Fibroblast of skin of right quadriceps (primary cell): Measurements from ENCODE around the gene TMEM44.

ENCODE experiments used
- DNase-seq: peaks from one replicate; pipeline ENCODE4 v3.0.0-alpha.2; 2013

Gene TMEM44

DNA sequence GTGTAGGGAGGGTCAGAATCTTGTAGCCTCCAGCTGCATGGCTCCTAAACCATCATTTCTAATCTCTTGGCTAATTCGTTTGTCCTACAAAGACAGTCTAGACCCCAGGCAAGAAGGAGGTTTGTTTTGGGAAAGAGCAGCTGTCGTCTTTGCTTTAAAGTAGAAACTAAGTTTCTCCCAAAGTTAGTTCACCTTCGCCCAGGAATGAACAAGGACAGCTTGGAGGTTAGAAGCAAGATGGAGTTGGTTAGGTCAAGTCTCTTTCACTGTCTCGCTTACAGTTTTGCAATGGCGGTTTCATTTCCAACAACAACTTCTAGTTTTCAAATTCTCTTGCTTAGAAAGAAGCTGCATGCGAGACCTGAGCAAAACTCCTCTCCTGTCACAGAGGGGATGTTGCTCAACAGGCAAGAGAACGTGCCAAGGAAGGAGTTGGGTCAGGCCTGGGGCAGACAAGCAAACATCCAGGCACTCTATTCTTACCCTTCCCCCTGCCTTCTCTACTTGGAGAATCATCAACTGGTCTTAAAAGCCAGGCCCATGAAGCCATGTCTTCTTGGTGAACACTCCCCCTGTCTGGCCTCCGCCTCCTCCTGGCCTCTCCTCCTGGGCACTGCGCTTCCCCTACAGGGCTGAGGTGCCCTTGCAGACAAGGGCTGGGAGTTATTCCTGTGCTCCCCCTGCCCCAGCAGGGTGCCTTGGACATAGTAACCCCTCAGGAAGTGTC, 57.6 kb downstream of the TMEM44 start:
- DNase-seq, result peak; percentile 54

DNA sequence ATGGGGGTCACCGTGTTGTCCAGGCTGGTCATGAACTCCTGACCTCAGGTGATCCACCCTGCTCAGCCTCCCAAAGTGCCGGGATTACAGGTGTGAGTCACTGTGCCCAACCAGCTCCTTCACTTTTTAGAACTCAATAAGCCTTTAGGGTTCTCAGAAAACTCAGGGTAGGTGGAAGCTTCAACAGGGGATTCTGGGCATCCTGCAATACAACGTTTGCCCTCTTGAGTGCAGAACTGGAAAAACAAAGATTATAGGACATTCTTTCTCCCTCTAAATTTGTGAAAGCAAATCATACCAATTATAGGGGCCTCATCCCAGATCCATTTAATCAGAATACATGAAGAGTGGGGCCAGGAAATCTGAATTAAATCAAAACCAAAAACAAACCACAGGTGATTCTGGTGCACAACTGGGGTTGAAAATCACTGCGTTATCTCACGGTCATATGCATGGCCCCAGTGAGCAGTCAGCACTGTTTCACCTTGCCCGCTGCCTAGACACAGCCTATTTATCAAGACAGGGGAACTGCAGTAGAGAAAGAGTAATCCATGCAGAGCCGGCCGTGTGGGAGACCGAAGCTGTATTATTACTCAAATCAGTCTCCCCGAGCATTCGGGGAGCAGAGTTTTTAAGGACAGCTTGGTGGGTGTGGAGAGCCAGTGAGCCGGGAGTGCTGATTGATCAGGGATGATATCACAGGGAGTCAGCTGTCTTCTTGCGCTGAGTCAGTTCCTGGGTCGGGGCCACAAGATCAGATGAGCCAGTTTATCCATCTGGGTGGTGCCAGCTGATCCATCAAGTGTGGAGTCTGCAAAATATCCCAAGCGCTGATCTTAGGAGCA, 58.4 kb downstream of the TMEM44 start:
- DNase-seq, result peak; percentile 61

DNA sequence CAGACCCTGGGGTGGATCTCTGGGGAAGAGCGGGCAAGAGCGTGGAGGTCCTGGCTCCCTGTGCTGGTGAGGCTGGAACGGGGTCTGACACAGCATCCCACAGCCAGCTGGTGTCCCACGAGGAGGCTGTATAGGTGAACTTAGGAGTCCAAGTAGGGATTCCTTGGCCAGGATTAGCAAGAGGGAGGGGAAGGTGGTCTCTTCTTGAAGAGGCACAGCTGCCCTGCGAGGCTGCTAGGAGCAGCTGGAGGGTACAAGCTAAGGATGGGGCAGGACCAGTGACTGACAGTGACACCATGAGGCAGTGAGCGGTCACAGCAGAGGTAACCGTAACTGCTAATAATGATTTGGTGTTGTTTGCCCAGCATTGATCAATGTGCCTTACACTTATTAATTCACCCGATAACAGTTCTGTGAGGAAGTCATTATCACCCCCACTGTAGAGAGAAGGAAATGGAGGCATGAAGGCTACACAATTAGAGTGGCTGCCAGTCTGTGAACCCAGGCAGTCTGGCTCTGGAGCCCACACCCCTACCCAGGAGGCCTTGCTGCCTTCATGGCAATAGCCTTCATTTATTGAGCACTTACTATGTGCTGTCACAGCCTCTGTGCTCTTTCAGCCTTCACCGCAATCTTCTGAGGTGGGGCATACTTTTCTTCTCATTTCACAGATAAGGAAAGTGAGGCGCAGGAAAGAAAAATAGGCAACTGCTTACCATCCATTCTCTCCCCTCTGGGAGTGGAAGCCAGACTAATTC, 59.4 kb downstream of the TMEM44 start:
- DNase-seq, result peak; percentile 60

DNA sequence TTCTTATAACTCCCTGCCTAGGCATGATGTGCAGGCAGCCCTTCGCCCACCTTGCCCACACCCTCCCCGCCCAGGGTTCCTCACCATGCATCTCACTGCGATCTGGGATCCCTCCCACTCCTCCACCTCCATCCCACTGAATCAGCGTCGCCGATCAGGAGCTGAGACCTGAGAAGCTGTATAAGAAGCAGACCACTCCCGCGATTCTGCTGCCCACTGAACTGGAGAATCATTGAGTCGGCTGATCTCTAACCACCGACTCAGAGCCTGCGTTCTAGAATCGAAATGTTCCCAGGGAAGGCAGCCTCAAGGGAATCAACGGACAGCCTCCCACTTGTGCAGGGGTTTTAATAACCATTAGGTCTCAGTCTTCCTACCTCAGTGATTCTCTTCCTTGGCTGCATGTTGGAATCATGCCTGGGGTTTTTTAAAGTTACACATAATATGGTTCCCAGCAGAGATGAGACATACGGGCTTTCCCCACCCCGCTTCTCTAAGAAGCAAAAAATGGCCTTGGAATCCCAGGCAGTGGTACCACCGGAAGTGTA, 60.2 kb downstream of the TMEM44 start:
- peak; percentile 61 for DNase-seq

DNA sequence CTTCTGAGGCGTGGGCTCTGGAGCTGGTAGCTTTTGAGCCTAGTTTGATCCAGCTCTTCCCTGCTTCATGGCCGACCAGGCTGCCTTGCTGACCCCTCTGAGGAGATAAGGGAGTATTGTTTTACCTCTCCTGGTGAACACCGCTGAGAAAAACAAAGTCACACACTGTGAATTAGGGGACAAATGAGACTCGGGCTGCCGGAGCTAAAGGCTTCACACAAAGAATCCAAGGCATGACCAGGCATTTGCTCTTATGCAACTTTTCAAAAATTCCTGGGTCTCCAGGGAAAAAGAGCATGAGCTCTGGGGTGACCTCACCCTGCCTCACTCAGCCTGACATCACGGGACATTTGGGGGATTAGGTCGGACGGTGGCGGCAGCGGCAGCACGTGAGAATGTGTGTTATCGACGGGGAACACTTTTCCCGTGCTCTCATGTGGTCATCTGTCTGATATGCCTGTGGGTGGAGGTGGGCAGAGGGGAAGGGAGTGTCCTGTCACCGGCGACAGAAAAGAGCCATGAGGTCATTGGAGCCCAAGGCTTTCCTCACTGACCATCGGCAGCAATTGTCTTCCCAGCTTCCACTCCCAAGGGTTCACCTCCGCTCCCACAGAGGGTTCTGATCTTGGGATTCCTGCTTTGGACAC, 61.0 kb downstream of the TMEM44 start:
- peak; percentile 95 for DNase-seq

DNA sequence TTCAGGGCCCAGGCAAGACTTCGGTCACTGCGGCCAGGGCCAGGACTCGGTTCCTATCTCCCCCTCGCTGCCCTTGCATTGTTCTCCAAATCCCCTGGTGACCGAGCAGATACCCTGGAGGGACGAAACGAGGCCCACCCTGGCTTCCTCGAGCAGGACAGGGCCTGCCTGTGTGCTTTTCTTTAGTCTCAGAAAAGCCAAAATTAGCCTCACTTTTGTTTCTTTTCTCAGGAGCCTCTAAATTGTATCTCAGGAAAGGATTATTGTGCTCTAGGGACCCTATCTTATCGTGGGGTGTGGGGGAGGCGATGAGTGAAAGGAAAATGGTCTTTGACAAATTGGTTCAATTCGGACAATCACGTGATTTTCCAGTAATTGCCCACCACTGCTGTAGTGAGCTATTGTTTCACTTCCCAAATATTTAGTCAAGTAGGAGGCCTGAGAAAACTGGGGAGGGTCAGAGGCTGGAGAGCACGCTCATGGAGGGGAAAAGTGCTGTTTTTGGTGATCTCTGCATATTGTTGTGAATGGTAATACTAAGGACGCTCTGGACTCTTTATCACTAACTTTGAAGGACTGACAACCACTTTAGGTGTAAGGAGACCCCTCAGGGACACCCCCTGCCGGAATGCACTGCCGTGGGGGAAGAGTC, 61.6 kb downstream of the TMEM44 start:
- peak; percentile 34 for DNase-seq

DNA sequence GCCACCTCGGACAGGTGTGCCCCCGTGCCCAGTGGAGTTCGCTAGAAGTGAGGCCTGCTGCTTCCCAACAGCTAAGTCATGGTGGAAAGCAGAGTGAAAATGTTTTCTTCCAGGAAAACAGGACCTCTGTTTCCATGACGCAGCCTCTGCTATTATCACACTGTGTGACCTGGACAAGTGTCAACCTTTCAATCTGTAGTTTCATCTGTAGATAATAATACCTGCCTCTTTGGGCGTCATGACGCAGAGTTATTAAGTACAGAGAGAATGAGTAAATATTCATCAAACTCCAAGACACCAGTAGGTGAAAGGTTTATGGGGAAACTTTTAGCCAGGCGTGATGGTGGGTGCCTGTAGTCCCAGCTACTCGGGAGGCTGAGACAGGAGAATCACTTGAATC, 62.3 kb downstream of the TMEM44 start:
- no peak for DNase-seq

DNA sequence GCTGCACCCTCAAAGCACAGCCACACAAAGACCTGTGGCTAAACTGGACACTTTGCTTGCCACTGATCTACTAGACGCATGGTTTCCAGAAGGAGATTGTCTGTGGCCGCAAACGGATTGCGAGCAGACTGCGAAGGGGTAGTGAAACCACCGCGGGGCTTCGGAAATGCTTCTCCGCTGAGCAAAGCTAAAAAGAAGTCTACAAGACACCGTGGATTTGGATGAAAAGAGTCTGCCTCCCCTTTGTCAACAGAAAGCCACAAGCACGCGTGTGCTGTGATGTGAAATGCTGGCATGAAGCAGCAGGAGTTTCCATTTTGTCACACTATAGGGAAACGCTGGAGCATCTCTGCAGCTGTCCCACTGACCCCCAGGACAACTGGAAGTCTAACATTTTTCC, 63.0 kb downstream of the TMEM44 start:
- peak; percentile 30 for DNase-seq

DNA sequence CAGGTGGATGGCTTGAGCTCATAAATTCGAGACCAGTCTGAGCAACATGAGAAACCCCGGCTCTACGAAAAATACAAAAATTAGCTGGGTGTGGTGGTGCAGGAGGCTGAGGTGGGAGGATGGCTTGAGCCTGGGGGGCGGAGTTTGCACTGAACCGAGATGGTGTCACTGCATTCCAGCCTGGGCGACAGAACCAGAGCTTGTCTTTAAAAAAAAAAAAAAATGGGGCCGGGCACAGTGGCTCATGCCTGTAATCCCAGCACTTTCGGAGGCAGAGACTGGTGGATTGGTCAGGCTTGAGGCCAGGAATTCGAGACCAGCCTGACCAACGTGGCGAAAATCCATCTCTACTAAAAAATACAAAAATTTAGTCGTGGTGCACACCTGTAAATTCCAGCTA, 64.0 kb downstream of the TMEM44 start:
- DNase-seq, result no peak

DNA sequence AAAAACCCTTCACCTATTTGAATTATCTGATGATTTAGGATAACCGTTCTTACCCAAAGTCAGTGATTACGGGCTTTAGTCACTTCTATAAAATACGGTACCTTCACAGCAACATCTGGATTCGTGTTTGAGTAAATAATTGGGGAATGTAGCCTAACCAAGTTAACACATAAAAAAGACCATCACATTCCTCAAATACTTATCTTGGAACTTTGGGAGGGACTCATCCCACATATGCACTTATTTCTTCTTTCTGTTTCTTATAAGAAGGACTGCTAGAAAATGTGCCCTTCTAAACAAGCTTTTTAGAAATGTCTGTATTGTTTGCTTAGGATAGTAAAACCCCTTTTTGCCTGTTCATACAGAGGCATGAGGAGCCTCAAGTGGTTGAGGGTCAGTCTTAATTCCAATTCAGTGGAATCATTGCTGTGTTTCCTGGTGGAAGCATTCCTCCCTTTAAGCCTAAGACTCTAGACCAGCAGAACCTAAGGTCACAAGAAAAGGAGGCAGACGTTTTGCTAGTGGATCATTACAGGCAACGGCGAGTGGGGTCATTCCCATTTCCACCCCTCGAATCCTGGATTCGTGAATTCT, 67.5 kb downstream of the TMEM44 start:
- DNase-seq, result peak; percentile 90

DNA sequence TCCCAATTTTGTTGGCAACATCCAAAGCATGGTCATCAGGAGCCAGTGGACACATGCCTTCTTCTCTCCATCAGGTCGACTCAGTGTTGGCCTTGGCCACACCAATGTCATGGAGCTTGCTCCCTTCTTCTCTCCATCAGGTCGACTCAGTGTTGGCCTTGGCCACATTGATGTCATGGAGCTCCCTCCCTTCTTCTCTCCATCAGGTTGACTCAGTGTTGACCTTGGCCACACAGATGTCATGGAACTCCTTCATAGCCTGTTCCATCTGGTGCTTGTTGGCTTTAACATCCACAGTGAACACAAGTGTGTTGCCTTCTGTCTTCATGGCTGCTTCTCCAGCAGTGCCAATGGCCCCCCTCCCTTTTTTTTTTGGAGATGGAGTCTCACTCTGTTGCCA, 70.2 kb downstream of the TMEM44 start:
- DNase-seq, result no peak

DNA sequence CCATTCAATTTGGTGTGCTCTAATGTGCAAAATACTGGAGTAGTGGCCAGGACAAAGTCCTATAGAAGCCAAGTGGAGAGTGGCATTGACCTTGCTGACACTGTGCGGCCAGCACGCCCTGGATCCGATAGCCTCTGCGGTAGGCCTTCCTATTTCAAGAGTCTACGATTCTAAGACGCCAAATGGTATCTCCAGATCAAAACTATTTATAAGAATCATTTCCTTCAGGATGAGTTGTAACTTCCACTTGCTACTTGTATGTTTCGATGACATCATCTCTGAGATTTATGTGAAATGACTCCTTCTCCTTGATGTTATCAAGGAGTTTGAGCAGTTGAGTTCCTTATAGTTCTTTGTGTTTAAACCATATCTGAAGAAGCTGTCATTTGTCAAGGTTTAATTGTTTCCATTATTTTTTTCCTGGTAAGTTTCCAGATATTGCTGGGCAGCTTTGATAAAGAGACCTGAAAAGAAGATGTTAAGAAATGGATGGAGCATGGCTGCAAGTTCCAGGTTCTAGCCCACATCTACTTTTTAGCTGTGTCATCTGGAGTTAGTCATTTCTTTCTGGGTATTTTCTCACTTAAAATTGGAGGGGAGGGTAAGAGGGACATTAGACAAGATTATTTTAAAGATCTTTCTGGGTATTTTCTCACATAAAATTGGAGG, 71.8 kb downstream of the TMEM44 start:
- DNase-seq, result peak; percentile 86

DNA sequence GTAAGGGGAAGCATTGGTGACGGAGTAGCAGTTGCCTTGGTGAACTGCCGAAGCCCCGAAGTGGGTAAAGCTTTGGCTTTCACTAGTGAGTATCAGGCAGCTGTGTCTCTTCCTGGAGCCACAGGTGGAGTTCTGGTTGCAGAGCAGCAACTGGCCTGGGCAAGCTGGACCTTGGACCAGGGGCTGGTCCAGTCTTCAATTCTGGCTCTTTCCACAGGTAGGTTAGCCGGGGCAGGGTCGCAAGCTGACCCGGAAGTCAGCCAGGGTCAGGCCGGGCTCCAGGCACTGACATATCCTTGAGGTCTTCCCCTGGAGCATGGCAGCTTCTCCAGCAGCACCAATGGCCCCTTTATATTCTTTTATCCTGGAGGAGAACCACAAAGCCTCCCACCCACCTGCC, 73.2 kb downstream of the TMEM44 start:
- DNase-seq, result no peak

DNA sequence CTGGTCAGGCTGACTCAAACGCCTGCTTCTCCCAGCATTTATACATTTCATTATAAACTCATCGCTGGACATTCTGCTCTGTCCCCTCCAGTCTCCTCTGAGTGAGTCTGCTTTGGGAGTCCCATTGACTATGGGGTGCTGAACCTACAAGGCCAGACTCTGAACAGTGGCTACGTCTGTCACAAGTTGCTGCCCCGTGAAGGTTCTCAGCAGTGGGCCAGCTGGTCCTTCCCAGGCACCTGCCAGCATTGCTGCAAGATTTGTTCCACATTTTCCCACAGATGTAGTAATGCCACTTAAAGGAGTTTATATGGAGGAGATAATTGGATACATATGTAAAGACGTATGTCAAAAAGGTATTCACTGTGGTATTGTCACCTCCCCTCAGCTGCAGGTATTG, 73.7 kb downstream of the TMEM44 start:
- no peak for DNase-seq

DNA sequence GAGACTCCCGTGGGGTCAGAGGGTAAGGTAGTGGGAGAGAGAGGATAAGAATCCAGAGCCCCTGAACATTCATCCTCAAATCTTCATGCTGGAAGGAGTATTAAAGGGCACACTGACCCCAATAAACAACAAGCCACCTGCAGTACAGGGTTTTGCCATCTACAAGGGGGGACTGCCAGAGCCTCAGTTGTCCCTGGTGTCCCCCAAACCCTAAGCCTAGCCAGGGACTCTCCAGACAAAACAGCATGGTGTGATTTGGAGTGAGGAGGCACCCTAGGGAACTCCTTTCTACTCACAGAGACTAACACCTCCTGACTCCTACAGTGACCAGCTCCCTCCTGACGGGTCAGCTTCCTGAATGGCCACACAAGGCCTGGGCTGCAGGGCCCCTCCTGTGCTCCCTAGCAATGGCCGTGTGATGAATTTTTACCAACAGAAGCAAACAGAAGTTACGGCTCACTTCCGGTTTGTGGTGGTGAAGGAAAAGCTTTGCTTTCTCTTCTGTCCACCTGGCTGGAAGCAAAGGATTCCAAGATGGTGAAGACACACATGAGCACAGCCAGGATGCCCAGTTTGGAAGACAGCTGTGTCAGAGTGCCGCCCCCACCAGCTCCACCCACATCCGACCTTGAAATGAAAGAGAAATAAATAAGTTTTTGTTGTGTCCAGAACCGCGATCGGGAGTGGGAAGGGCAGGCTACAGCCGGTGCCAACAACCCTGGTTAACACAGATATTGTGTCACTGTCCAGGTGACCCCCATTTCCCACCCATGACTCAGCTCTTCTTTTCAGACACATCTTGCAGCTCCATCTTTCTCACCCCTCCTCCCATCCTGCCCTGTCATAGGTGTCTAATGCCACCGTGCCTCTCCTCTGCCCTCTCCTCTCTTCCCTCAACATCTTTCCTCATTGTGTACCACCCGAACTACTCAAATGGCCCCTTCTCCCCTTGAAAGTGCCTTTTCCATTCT, 76.8 kb downstream of the TMEM44 start:
- no peak for DNase-seq

DNA sequence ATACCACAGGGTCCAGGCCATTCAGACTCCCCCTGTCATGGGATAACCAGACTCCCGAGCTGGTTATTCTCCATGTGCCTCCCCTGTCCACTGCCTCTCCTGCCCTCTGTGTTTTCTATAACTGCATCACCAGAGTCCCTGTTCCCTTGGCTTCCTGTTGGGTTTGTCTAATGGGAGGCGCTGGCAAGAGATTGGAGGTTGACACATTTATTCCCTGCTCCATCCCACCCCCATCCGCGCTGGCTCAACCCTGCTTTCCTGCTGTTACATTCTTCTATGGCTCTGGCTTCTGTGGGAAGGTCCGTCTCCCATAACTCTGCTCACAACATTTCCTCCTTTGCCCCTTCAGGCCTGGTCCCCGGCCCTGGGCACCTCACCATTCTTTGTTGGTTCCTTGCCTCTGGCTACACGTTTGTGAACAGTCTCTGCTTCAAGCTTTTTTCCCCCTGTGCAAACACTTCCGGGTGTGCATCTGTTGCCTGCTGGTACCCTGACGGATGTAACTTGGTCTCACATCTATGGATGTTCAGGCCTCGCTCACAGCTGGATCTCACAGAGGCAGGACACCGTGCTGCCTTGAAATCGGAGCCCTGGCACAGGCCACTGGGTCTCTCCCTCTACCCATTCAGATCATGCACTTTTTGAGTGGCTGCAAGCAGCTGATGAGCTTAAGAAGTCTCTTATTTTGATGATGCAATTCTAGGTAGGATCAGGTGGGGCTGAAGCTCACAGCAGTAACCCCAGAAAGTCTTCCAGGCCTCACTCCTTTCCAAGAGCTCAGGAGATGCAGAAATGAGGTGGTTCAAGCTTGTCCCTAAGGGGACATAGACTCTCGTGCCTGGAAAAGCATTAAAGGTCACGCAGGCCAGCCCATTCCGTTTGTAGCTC, 77.8 kb downstream of the TMEM44 start:
- no peak for DNase-seq

DNA sequence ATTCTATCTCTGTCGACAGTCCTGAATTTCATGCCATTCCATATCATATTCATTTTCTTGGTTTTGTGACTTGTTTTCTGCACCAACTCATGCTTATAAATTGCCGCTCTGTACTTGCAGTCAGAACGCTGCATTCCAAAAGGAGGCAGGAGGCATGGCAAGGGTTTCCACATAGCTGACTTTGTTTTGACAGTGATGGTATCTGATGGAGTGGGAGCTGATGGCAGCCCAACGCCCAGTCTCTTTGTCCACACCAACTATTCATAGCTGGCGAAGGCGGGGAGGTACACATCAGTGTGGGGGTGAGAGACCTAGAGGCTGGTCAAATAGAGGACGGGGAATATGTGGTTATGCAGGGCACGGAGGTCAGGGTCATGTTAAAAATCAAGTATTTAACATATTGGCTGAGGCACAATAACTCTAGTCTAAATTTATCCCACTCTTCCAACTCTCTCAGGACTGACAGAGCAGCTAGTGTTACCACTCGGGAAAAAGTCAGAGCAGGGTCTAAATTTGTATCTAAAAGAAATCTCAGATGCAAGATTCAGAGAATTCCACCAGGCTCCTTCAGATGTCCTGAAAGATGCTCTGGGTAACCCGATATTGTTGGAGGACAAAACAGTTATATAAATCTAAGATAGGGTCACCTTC, 78.6 kb downstream of the TMEM44 start:
- DNase-seq, result no peak

DNA sequence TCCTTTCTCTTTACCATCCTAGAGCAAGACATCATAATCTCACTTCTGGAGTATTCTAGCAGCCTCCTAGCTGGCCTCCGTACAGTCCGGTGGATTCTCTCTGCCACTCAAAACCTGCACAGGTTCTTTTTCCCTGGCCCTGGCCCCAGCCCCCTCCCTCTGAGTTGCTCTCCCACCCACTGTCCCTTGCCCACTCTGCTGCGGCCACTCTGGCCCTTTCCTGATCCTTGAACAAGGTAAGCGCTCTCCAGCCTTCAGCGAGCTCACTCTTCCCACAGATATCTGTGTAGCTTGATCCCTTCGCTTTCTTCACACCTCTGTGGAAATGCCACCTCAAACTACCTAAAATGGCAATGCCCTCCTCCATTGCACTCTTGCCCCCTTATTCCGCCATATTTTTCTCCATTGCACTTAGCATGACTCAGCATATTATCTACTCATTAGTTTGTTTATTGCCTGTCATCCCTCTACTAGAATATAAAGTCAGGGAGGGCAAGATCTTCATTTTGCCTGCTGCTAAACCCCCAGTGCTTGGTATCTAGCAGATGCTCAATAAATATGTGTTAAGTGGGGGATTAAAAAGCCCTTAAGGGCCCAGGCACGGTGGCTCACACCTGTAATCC, 80.8 kb downstream of the TMEM44 start:
- DNase-seq, result no peak
